Activated CD4-positive, alpha-beta T cell treated with anti-CD3 and anti-CD28 coated beads, Interleukin-2, amount 10 ng/mL, durations not matched to agents 7 days and 5 days (primary cell): Measurements from ENCODE around the gene UPK3A. TPM values are rescaled to one million over a fixed set of nuclear protein-coding genes. Genes with fewer than 3 reads are reported as not detected.
"Not testable (repeated sequence)": the region's sequence is repeated elsewhere in the genome, so short reads cannot be mapped to it uniquely, and the experiment has no call there.

Experiments used
- CTCF ChIA-PET: fragments of 350-600 bp; sonication (Branson Sonifier 250); formaldehyde crosslinking; loops from one replicate; lab custom pipeline; 2021; ENCODE audit warnings: antibody characterized with exemption; lab: Charles Lee
- POLR2A ChIA-PET: fragments of 350-600 bp; sonication (Branson Sonifier 250); formaldehyde crosslinking; loops from one replicate; lab custom pipeline; 2021; ENCODE audit warnings: antibody characterized with exemption; lab: Charles Lee
- DNase-seq: peaks from one replicate; pipeline ENCODE4 v3.0.0-alpha.2; 2020
- H3K27ac Mint-ChIP-seq: one replicate; pipeline ENCODE4 v1.8.0; 2021; ENCODE audit warnings: mild to moderate bottlenecking, moderate library complexity, mixed read lengths
- H3K27me3 Mint-ChIP-seq: one replicate; pipeline ENCODE4 v1.8.0; 2021; ENCODE audit warnings: mixed read lengths
- H3K36me3 Mint-ChIP-seq: one replicate; pipeline ENCODE4 v1.8.0; 2021; ENCODE audit warnings: low read depth, mixed read lengths
- H3K4me1 Mint-ChIP-seq: one replicate; pipeline ENCODE4 v1.8.0; 2021; ENCODE audit warnings: mixed read lengths
- H3K4me3 Mint-ChIP-seq: one replicate; pipeline ENCODE4 v1.8.0; 2021; ENCODE audit warnings: mild to moderate bottlenecking, moderate library complexity, mixed read lengths
- H3K9me3 Mint-ChIP-seq: one replicate; pipeline ENCODE4 v1.8.0; 2021; ENCODE audit warnings: mixed read lengths
- total RNA-seq, 2 experiments: library from RNA; stranded (reverse); gene quantifications; one replicate each; pipeline ENCODE4 v1.2.3, GENCODE V29; 2021

UPK3A gene
- total RNA-seq, 2 experiments from 2014 or later: not detected

DNA sequence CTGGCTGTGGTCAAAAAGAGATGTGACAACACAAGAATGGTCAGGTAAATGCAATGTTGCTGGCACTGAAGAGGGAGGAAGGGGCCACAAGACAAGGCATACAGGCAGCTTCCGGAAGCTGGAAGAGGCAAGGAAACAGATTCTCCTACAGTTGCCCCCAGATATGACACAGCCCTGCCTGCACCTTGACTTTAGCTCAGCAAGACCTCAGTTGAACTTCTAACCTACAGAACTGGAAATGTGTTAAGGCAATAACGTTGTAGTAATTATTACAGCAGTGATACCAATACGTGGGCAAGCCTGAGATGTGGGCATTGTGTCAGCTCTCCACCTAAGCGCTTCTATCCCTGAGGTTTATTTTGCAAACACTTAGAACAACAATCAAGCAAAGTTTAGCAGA is 39.8 kb upstream of the UPK3A start:
- POLR2A ChIA-PET: no interaction called here
- no peak overlapping the region for H3K27ac Mint-ChIP-seq
- peaks cover 16% of the 10 kb centered on the region for H3K4me1 Mint-ChIP-seq
- CTCF ChIA-PET: interaction anchor here (0.6 kb wide), 1 partner anchor 1258 kb away, joined by 3 read pairs; no protein-coding TSS in a partner anchor
- no peak overlapping the region for H3K4me3 Mint-ChIP-seq
- DNase-seq: no peak
- no peaks in the 10 kb centered on the region for H3K9me3 Mint-ChIP-seq
- no peaks in the 10 kb centered on the region for H3K27me3 Mint-ChIP-seq
- no peaks in the 10 kb centered on the region for H3K36me3 Mint-ChIP-seq

DNA sequence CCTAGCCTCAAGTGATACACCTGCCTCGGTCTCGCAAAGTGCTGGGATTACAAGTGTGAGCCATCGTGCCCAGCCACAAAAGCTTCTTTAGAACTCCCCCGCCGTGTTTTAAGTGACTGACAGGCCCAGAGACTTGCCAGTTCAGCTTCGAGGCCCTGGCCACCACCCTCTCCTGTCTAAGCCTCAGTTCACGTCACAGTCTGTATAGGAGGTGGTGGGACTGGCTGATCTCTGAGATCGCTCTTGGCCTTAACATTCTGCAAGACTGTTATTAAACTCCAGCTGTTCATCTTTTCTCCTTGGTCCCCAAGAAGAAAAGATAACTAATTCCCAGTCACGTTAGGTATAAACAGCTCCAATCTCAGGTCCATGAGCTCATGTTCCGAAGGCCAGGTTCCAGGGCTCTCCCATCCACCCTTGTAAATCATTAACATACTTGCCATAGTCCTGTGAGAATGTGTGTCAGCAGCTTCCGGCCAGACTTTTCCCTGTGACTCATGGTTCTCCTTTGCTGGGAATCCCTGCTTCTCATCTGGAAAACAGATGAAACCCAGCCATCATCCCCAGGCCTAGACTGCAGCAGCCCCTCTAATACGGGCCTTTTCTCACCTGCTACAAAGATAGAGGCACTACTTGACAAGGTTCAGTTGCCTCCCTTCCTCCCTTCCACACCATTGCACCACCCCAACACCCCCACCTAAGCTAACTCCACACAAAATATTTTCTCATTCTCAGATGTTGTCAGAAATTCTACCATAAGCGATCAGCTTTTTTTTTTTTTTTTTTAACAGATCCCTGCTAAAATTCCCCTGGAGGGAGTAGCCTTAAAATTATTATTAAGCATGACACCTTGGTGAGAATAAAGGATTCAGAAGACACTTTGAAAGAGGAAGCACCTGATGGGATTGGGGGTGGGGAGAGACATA is 38.4 kb upstream of the UPK3A start:
- Mint-ChIP-seq H3K9me3 (no peaks in the 10 kb centered on the region), H3K4me1 (peaks cover 8% of the 10 kb centered on the region), H3K4me3 (no peak overlapping the region), H3K36me3 (no peaks in the 10 kb centered on the region), H3K27me3 (no peaks in the 10 kb centered on the region), H3K27ac (no peak overlapping the region)
- DNase-seq: no peak
- POLR2A ChIA-PET: no interaction called here
- CTCF ChIA-PET: interaction anchor here (0.6 kb wide), 1 partner anchor 47 kb away, joined by 4 read pairs; no protein-coding TSS in a partner anchor

DNA sequence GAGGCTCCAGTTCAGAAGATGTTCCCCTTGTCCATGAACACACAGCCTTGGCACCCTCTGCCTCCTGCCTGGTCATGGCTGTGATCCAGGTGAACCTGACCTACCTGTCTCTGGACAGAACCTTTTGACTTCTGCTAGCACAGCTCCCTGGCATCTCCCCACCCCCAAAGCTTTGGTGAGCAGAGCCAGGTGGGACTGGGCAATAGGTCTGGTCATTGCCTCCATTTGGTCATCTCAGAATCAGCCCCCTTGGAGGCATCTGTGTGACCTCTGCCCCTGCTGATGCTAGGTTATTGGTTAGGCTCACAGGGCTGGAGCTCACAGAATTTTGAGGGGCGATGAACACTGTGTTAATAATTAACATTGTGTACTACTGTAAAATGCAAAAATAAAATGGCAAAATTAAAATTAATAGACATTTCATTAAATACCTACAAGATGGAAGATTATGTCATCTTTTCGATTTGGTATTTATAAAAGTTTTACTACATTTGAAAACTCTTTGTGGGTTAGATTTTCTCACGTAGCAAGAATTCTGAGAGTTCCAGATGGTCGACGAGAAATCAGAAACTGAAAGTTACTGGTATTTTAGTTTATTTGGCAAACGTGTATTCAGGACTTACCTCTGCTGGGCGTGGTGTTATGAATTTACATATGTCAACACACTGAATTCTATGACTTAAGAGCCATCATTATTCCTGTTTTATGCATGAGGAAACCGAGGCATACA is 35.8 kb upstream of the UPK3A start:
- DNase-seq: no peak
- Mint-ChIP-seq H3K27me3 (no peaks in the 10 kb centered on the region), H3K27ac (no peak overlapping the region)

DNA sequence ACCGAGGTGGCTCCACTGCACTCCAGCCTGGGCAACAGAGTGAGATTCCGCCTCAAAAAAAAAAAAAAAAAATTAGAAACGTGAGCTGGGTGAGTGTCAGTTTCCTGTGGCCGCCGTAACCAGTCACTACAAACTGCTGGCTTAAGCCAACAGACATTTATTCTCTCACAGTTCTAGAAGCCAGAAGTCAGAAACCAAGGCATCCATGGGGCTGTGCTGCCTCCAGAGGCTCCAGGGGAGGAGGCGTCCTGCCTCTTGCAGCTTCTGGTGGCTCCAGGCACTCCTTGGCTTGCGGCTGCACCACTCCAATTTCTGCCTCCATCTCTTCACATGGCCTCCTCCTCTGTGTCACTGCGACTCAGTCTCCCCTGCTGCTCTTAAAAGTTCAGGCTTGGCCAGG is 32.9 kb upstream of the UPK3A start:
- Mint-ChIP-seq H3K27me3 (no peaks in the 10 kb centered on the region), H3K27ac (no peak overlapping the region), H3K4me1 (peaks cover 10% of the 10 kb centered on the region), H3K9me3 (no peaks in the 10 kb centered on the region), H3K36me3 (no peaks in the 10 kb centered on the region), H3K4me3 (no peak overlapping the region)
- no peak for DNase-seq
- CTCF ChIA-PET: no interaction called here
- POLR2A ChIA-PET: no interaction called here

More for the DNA sequence above, 35.8 kb upstream of the UPK3A start:
- no peaks in the 10 kb centered on the region for H3K9me3 Mint-ChIP-seq
- no peaks in the 10 kb centered on the region for H3K36me3 Mint-ChIP-seq
- ChIA-PET CTCF (interaction anchor here (0.5 to 1.0 kb wide), 2 partner anchors 14 to 1517 kb away, joined by 3 read pairs; no protein-coding TSS in a partner anchor), POLR2A (no interaction called here)
- peaks cover 3% of the 10 kb centered on the region for H3K4me1 Mint-ChIP-seq
- no peak overlapping the region for H3K4me3 Mint-ChIP-seq

DNA sequence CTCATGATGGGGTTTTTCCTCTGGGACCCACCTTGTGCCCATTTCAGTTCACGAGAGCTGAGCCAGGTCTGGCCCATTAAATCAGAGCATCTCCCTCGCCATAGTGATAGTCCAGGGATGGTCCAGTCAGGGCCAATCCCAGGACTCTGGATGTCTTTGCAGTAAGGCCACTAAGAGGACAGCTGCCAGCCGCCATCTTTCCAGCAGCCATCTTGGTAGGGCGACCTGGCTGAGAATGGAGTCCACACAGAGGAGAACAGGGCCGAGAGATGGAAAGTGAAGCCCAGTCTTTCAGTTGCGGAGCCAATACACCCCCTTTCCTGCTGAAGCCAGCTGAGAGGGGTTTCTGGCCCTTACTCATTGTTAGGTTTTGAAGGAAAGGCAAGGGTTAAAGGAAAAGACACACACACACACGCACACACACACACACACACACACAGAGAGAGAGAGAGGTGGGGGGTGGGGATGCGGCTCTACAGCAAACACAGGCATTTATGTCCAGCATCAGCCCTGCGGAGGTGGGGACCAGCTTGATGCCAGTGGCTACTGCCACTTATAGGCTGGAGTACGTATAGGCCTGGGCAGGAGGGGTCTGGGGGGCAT is 31.6 kb upstream of the UPK3A start:
- Mint-ChIP-seq H3K27me3 (no peaks in the 10 kb centered on the region), H3K27ac (no peak overlapping the region), H3K9me3 (no peaks in the 10 kb centered on the region), H3K4me3 (no peak overlapping the region), H3K4me1 (peaks cover 10% of the 10 kb centered on the region), H3K36me3 (no peaks in the 10 kb centered on the region)
- POLR2A ChIA-PET: interaction anchor here (0.7 kb wide), 1 partner anchor 177 kb away, joined by 5 read pairs; no protein-coding TSS in a partner anchor
- DNase-seq: no peak
- CTCF ChIA-PET: interaction anchor here (0.6 to 1.5 kb wide), 5 partner anchors 10 to 146 kb away, joined by 3 to 5 read pairs (median 4); no protein-coding TSS in a partner anchor

DNA sequence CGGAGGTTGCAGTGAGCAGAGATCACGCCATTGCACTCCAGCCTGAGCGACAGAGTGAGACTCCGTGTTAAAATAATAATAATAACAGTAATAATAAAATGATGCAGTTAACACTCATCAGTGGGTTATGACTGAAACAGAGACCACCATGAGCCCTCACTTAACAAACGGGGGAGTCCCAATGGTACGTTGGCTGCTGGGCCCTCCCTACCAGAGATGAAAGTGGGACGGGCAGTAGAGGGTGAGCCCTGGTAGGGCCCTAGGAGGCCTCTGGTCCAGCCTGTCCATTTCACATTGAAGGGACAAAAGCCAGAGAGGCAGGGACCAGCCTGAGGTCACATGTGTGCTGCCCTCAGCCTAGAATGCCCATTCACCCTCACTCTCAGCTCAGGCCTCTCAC is 30.4 kb upstream of the UPK3A start:
- Mint-ChIP-seq H3K27ac (no peak overlapping the region), H3K4me3 (no peak overlapping the region)
- CTCF ChIA-PET: interaction anchor here (1.5 kb wide), 1 partner anchor 8 kb away, joined by 4 read pairs; no protein-coding TSS in a partner anchor

DNA sequence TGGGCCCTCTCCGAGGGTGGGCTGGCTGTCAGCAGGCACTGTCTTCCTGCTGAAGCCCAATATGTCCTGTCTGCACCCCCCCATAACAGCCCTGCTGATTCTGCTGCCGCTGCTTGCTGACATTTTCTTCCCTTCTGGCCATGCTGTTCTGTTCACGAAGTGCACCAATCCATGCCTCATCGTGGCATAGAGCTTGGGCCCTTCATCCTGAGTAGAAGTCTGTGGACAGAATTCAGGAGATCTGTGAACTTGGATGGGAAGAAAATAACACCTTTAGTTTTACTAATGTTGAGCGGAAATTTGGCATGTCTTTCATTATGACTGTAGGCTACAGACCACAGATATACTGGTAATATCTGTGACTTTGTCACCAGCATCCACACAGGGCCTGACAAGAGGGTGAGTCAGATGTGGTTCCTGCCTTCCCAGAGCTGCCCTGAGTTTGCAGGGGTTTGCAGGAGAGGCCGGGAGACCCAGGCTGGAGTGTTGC is 29.9 kb upstream of the UPK3A start:
- H3K9me3 Mint-ChIP-seq: no peaks in the 10 kb centered on the region
- H3K27ac Mint-ChIP-seq: peak overlapping the region; percentile 52
- H3K4me3 Mint-ChIP-seq: no peak overlapping the region
- H3K27me3 Mint-ChIP-seq: no peaks in the 10 kb centered on the region
- CTCF ChIA-PET: interaction anchor here (1.0 kb wide), 1 partner anchor 45 kb away, joined by 5 read pairs; no protein-coding TSS in a partner anchor
- POLR2A ChIA-PET: no interaction called here
- no peaks in the 10 kb centered on the region for H3K36me3 Mint-ChIP-seq
- H3K4me1 Mint-ChIP-seq: peaks cover 8% of the 10 kb centered on the region
- DNase-seq: no peak

More for the DNA sequence above, 30.4 kb upstream of the UPK3A start:
- POLR2A ChIA-PET: no interaction called here
- no peaks in the 10 kb centered on the region for H3K9me3 Mint-ChIP-seq
- H3K4me1 Mint-ChIP-seq: peaks cover 8% of the 10 kb centered on the region
- no peaks in the 10 kb centered on the region for H3K27me3 Mint-ChIP-seq
- no peak for DNase-seq
- H3K36me3 Mint-ChIP-seq: no peaks in the 10 kb centered on the region

DNA sequence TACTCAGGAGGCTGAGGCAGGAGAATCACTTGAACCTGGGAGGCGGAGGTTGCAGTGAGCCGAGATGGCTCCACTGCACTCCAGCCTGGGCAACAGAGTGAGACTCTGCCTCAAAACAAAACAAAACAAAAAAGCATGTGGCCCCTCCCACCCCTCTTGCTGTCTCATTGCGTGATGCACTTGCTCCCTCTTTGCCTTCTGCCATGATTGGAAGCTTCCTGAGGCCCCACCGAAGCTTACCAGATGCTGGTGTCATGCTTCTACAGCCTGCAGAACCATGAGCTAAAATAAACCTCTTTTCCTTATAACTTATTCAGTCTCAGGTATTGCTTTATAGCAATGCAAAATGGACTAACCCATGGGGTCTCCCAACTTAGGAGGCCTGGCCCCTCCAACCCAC is 26.8 kb upstream of the UPK3A start:
- H3K27ac Mint-ChIP-seq, H3K27me3 Mint-ChIP-seq, DNase-seq, H3K4me3 Mint-ChIP-seq, POLR2A ChIA-PET, H3K4me1 Mint-ChIP-seq, H3K9me3 Mint-ChIP-seq, H3K36me3 Mint-ChIP-seq, CTCF ChIA-PET: not testable (repeated sequence)

DNA sequence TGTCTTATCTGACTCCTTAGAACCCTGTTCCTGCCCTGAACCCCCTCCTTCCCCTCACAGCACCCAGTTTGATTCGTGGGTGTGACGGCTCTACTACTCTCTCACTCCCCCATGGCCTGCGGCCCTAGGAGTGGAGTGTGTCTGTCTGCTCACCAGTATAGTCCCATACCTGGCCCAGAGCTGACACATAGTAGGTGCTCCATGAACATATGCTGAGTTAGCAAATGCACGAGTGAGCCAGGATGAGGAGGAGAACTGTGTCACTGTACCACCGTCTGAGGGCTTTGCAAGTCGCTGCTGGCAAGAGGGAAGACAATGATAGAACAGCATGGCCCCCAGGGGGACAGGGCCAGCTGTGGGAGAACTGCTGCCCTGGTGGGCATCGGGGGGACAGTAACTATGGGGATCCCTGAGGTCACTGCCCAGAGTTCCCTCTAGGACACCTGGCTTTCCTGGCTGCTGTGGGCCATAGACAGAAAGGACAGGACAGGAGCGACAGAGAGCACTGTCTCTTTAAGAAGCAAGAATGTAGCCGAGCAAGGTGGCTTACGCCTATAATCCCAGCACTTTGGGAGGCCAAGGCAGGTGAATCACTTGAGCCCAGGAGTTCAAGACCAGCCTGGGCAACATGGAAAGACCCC is 24.9 kb upstream of the UPK3A start:
- no peak overlapping the region for H3K27ac Mint-ChIP-seq
- H3K27me3 Mint-ChIP-seq: peaks cover 14% of the 10 kb centered on the region
- ChIA-PET CTCF (interaction anchor here (0.6 kb wide), 2 partner anchors 153 to 182 kb away, joined by 3 read pairs; no protein-coding TSS in a partner anchor), POLR2A (no interaction called here)
- peaks cover 6% of the 10 kb centered on the region for H3K4me1 Mint-ChIP-seq
- no peaks in the 10 kb centered on the region for H3K9me3 Mint-ChIP-seq
- no peak overlapping the region for H3K4me3 Mint-ChIP-seq
- H3K36me3 Mint-ChIP-seq: no peaks in the 10 kb centered on the region
- DNase-seq: no peak

DNA sequence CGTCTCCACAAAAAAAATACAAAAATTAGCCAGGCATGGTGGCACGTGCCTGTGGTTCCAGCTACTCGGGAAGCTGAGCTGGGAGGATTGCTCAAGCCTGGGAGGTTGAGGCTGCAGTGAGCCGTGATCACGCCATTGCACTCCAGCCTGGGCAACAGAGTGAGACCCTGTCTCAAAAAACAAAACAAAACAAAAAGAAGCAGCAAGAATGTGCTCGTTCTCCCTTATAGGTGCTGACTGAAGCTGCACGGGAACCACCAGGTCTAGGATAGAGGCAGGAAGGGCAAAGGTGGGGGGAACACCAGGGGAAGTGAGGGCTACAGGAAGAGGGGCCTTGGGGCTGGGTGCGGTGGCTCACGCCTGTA is 24.4 kb upstream of the UPK3A start:
- H3K27ac Mint-ChIP-seq, H3K36me3 Mint-ChIP-seq, H3K4me1 Mint-ChIP-seq, H3K4me3 Mint-ChIP-seq, DNase-seq, H3K9me3 Mint-ChIP-seq, POLR2A ChIA-PET: not testable (repeated sequence)
- peaks cover 18% of the 10 kb centered on the region for H3K27me3 Mint-ChIP-seq
- CTCF ChIA-PET: interaction anchor here (0.6 kb wide), 1 partner anchor 152 kb away, joined by 3 read pairs; no protein-coding TSS in a partner anchor

DNA sequence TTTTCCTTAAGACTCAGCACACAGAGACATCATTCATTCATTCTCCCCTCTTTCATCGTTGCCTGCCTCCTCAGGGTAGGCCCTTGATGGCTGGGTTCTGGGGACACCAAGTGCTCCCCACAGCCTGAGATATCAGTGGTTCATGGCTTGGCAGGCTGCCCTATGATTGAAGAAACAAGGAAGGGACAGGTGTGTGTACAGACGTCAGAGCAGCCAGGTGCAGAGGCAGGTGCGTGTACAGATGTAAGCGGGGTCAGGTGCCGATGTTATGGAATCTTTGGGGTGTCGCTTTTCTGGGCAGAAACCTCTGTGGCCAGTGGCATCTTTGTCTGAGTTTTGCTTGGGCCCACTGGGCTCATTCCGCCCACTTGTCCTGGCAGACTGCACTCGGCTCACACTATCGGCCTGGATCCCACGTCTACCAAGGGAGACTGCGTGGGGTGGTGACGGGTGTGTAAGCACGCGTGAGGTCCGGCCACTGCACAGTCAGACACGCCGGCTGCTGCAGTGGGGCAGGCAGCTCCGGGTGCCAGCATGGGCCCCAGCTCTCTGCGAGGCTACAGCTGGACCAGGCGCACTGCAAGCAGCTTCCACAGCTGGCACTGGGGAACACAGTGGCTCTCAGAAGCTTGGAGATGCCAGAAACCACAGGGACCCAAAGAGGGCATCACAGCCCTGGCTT is 23.2 kb upstream of the UPK3A start:
- H3K4me1 Mint-ChIP-seq: no peaks in the 10 kb centered on the region
- POLR2A ChIA-PET: no interaction called here
- no peaks in the 10 kb centered on the region for H3K36me3 Mint-ChIP-seq
- no peak overlapping the region for H3K27ac Mint-ChIP-seq
- peaks cover 23% of the 10 kb centered on the region for H3K27me3 Mint-ChIP-seq
- no peak for DNase-seq
- no peak overlapping the region for H3K4me3 Mint-ChIP-seq
- no peaks in the 10 kb centered on the region for H3K9me3 Mint-ChIP-seq
- CTCF ChIA-PET: interaction anchor here (2.0 kb wide), 1 partner anchor 18 kb away, joined by 4 read pairs; no protein-coding TSS in a partner anchor
